Left lung (tissue), 10 donors: Measurements from ENCODE around the gene TADA2A. TPM values are rescaled to one million over a fixed set of nuclear protein-coding genes. Genes with fewer than 3 reads are reported as not detected.

Source experiments
- ATAC-seq: fragments of 200-7000 bp; cut with Tn5 transposase; one replicate; pipeline ENCODE4 v1.9.1; 2020; ENCODE audit warnings: moderate library complexity
- DNase-seq, 4 donors: peaks; one replicate each; pipeline ENCODE4 v3.0.0-alpha.2; 2013 to 2020
- H3K27ac ChIP-seq, 2 donors: fragments of 200-600 bp; sonication (generic) in 1 of 2; one replicate each; pipeline versions ENCODE4 v1.5.0 to v1.8.0; 2020 to 2021
- H3K27me3 ChIP-seq, 2 donors: fragments of 200-600 bp; sonication (generic) in 1 of 2; one replicate each; pipeline versions ENCODE4 v1.5.0 to v1.8.0; 2020 to 2021
- H3K36me3 ChIP-seq, 2 donors: fragments of 200-600 bp; sonication (generic) in 1 of 2; one replicate each; pipeline versions ENCODE4 v1.5.0 to v1.8.0; 2020 to 2021
- H3K4me1 ChIP-seq, 2 donors: fragments of 200-600 bp; one replicate each; pipeline ENCODE4 v1.8.0; 2021
- H3K4me3 ChIP-seq, 2 donors: fragments of 200-600 bp; sonication (generic) in 1 of 2; one replicate each; pipeline versions ENCODE4 v1.5.0 to v1.8.0; 2020 to 2021; ENCODE audit warnings: mild to moderate bottlenecking in 1 of 2
- H3K9me3 ChIP-seq, 2 donors: fragments of 200-600 bp; sonication (generic) in 1 of 2; one replicate each; pipeline versions ENCODE4 v1.5.0 to v1.8.0; 2020 to 2021
- intact Hi-C, 2 donors: fragments of 100-400 bp; cut with DNase I; formaldehyde crosslinking; loops; one replicate each; pipeline versions ENCODE4 v1.11.2 to v1.14.2; 2022
- polyA plus RNA-seq, 6 donors: library from polyadenylated mRNA; unstranded; fragments of 120-200 nt; gene quantifications; one replicate each; pipeline ENCODE4 v1.2.1, GENCODE V29; 2013; ENCODE audit not compliant: insufficient read length in 6 of 6
- total RNA-seq, 2 donors: library from RNA; stranded (reverse); fragmentation: NEBNext Ultra II Directional; extraction: Animal tissue kit (Norgen Biotek cat#: 25700); gene quantifications; one replicate each; pipeline ENCODE4 v1.2.1, GENCODE V29; 2021
- TF ChIP-seq, protein P1 (sequence below), 2 donors: fragments of 200-600 bp; sonication (generic) in 1 of 2; IDR thresholded peaks; one replicate each; pipeline versions ENCODE4 v1.5.0 to v1.8.0; 2021; ENCODE audit warnings: antibody characterized with exemption in 2 of 2
- donor health status: DM: no; HTN: yes; CAD: no.
- donor health status: DM: no; HTN: no; CAD: no.

The TADA2A gene
- total and polyA plus RNA-seq, 8 donors, result 16.3 to 34.7 (median 28.4) TPM

DNA sequence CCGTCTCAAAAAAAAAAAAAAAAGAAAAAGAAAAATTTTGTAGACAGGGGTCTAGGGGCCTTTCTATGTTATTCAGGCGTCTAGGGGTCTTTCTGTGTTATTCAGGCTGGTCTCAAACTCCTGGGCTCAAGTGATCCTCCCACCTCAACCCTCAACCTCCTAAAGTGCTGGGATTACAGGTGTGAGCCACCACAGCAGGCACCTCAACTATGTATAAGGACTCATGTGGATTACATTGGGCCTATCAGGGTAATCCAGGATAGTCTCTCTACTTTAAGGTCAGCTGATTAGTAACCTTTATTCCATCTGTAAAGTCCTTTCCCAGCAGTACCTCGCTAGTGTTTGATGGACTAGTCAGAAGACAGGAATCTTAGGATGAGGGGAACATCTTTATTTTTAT, 22.4 kb downstream of the TADA2A start:
- no peaks in the 10 kb centered on the region for H3K9me3 ChIP-seq
- no peaks in the 10 kb centered on the region for H3K4me1 ChIP-seq
- ATAC-seq, result no peak
- no peak for DNase-seq
- TF ChIP-seq, protein P1, sequence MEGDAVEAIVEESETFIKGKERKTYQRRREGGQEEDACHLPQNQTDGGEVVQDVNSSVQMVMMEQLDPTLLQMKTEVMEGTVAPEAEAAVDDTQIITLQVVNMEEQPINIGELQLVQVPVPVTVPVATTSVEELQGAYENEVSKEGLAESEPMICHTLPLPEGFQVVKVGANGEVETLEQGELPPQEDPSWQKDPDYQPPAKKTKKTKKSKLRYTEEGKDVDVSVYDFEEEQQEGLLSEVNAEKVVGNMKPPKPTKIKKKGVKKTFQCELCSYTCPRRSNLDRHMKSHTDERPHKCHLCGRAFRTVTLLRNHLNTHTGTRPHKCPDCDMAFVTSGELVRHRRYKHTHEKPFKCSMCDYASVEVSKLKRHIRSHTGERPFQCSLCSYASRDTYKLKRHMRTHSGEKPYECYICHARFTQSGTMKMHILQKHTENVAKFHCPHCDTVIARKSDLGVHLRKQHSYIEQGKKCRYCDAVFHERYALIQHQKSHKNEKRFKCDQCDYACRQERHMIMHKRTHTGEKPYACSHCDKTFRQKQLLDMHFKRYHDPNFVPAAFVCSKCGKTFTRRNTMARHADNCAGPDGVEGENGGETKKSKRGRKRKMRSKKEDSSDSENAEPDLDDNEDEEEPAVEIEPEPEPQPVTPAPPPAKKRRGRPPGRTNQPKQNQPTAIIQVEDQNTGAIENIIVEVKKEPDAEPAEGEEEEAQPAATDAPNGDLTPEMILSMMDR (IDR thresholded peaks at IDR 0.05), result no peak
- H3K4me3 ChIP-seq, result no peak overlapping the region
- intact Hi-C loops, result no loop called here
- H3K27me3 ChIP-seq, result no peaks in the 10 kb centered on the region
- peaks cover 0 to 80% of the 10 kb centered on the region in 2 donors for H3K36me3 ChIP-seq
- H3K27ac ChIP-seq, result no peak overlapping the region

DNA sequence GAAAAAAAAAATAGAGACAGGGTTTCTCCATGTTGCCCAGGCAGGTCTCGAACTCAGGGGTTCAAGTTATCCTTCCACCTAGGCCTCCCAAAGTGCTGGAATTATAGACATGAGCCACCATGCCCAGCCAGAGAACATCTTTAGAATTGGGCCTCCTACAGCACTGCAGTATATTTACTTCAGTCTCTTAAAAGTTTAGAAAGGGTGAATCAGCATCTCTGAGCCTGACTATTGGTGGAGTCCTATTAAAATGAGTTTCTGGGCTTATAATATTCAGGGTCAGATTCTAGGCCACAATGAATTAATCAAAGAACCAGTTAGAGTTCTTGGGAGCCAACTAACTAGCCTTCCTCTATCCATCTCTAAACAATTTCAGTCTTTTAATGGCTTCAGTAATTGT, 22.8 kb downstream of the TADA2A start:
- Histone ChIP-seq H3K4me3 (no peak overlapping the region), H3K36me3 (peaks cover 0 to 80% of the 10 kb centered on the region in 2 donors), H3K4me1 (no peaks in the 10 kb centered on the region), H3K27me3 (no peaks in the 10 kb centered on the region), H3K9me3 (no peaks in the 10 kb centered on the region), H3K27ac (no peak overlapping the region)
- ATAC-seq (no peak), DNase-seq (no peak)
- intact Hi-C loops, result no loop called here
- TF ChIP-seq, protein P1 (IDR thresholded peaks at IDR 0.05), result no peak

DNA sequence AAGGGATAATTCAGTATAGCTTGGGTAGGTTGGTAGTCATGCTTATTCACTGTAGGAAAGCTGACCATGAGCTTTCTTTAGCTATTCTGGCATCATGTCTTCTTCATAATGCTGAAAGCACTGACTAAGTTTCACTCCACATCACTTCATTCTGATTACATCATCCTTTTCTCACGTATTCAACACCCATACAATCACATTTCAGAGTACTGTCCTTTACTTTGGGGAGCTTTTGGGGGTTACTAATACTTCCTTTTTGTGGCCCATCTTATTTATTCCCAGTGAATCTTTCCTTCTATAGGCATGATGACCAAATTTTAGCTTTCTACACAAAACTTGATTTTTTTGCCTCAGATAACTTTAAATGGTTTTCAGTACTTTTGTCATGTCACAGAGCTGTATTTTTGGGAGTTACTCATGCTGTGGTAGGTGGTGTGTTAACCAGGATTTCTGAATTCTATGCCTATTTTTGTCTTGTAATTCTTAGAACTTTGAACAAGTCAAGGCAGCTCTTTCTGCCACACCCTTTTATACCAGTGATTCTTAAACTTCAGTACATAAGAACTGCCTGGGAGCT, 23.5 kb downstream of the TADA2A start:
- DNase-seq (no peak), ATAC-seq (no peak)
- Histone ChIP-seq H3K27me3 (no peaks in the 10 kb centered on the region), H3K9me3 (no peaks in the 10 kb centered on the region), H3K36me3 (peaks cover 0 to 80% of the 10 kb centered on the region in 2 donors), H3K4me1 (no peaks in the 10 kb centered on the region), H3K27ac (no peak overlapping the region), H3K4me3 (no peak overlapping the region)
- TF ChIP-seq, protein P1 (IDR thresholded peaks at IDR 0.05), result no peak
- intact Hi-C loops, result no loop called here

DNA sequence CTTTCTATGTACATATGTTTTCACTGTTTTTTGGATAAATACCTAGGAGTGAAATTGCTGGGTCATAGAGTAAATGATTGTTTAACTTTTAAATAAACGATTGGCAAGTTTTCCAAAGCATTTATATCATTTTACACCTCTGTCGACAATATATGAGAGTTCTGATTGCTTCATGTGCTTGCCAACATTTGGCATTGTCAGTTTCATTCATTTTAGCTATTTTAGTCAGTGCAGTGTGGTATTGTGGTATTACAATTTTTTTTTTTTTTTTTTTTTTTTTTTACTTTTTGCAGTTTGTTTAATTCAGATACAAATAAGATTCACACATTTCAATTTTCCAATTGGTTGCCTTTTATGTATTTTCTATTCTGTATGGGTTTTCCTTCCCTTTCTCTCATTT, 26.0 kb downstream of the TADA2A start:
- Histone ChIP-seq H3K27me3 (no peaks in the 10 kb centered on the region), H3K4me1 (no peaks in the 10 kb centered on the region), H3K36me3 (peaks cover 0 to 73% of the 10 kb centered on the region in 2 donors), H3K4me3 (no peak overlapping the region), H3K27ac (no peak overlapping the region), H3K9me3 (no peaks in the 10 kb centered on the region)
- intact Hi-C loops, result no loop called here
- ATAC-seq, result no peak
- no peak for DNase-seq
- TF ChIP-seq, protein P1 (IDR thresholded peaks at IDR 0.05), result no peak

DNA sequence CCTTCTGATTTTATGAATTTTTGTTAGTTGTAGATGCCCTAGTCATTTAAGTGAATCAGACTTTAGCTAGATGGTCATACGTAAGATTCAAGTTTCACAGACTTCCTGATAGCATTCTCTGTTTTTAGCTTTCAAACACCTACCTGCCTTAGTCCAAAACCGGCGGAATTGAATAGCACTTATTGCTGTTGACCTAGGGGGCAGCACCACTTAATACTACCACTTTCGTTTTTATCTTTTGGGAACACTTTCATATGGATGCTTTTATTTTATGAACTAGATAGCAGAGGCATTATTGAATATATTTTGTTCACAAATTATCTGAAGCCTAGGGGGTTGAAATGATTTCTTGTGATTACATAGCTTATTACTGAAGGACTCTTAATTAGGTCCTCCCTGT, 31.5 kb downstream of the TADA2A start:
- Histone ChIP-seq H3K27ac (no peak overlapping the region), H3K36me3 (peaks cover 0 to 91% of the 10 kb centered on the region in 2 donors), H3K27me3 (no peaks in the 10 kb centered on the region), H3K4me1 (no peaks in the 10 kb centered on the region), H3K9me3 (no peaks in the 10 kb centered on the region), H3K4me3 (no peak overlapping the region)
- ATAC-seq, result no peak
- TF ChIP-seq, protein P1 (IDR thresholded peaks at IDR 0.05), result no peak
- intact Hi-C loops, result no loop called here
- DNase-seq, result no peak
